Muscle layer of duodenum (tissue), 2 donors: ENCODE measurements around the gene CNTNAP2.

Experiments used
- H3K27ac ChIP-seq: one replicate; pipeline ENCODE4 v1.7.0; 2013; ENCODE audit warnings: mild to moderate bottlenecking, low read length
- H3K27me3 ChIP-seq: one replicate; pipeline ENCODE4 v1.7.0; 2013; ENCODE audit warnings: low read depth, mild to moderate bottlenecking, control low read depth, low read length
- H3K36me3 ChIP-seq, 2 donors: one replicate each; pipeline ENCODE4 v1.7.0; 2013; ENCODE audit warnings: low read length in 2 of 2, control low read depth in 1 of 2, mild to moderate bottlenecking in 1 of 2; ENCODE audit not compliant: insufficient read depth in 2 of 2, control insufficient read depth in 1 of 2
- H3K4me1 ChIP-seq, 2 donors: one replicate each; pipeline ENCODE4 v1.7.0; 2013; ENCODE audit warnings: low read length in 2 of 2, mild to moderate bottlenecking in 2 of 2, control low read depth in 1 of 2, moderate library complexity in 1 of 2; ENCODE audit not compliant: insufficient read depth in 2 of 2, control insufficient read depth in 1 of 2
- H3K4me3 ChIP-seq, 2 donors: one replicate each; pipeline ENCODE4 v1.7.0; 2013; ENCODE audit warnings: low read length in 2 of 2, low read depth in 1 of 2, mild to moderate bottlenecking in 1 of 2
- H3K9me3 ChIP-seq, 2 donors: one replicate each; pipeline ENCODE4 v1.7.0; 2013; ENCODE audit warnings: low read length in 2 of 2, control low read depth in 1 of 2, mild to moderate bottlenecking in 1 of 2; ENCODE audit not compliant: control insufficient read depth in 1 of 2
- donor health status: healthy.

CNTNAP2 gene

GRCh38 chr7:146499970-146500369, 383.4 kb downstream of the CNTNAP2 start:
- Histone ChIP-seq H3K27ac (no peak overlapping the region), H3K36me3 (no peaks in the 10 kb centered on the region), H3K4me3 (no peak overlapping the region), H3K9me3 (peaks cover 0 to 3% of the 10 kb centered on the region in 2 donors), H3K4me1 (no peaks in the 10 kb centered on the region), H3K27me3 (no peaks in the 10 kb centered on the region)

GRCh38 chr7:146503844-146504243, 387.2 kb downstream of the CNTNAP2 start:
- Histone ChIP-seq H3K9me3 (no peaks in the 10 kb centered on the region), H3K27ac (no peak overlapping the region), H3K4me1 (no peaks in the 10 kb centered on the region), H3K4me3 (no peak overlapping the region), H3K27me3 (no peaks in the 10 kb centered on the region), H3K36me3 (no peaks in the 10 kb centered on the region)

DNA sequence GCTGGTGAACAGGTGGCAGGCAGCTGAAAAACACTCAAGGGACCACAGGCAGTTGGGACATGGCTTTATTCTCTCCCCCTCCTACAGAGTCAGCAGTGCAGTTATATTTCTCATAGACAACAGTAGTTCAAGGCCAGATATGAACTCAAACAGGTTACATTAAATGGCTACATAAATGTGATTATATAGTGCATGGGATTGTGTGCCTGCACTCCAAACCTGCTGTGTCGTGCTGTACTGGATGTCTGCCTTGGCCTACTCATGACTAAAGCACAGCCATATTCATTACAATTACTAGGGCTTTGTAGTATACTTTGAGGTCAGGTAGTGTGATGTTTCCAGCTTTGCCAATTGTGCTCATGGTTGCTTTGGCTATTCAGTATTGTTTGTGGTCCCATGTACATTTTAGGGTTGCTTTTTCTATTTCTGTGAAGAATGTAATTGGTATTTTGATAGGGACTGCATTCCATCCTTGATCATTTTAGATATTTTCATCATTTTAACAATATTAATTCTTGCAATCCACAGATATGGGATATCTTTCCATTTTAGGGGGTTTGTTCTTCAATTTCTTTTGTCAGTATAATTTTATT, 393.6 kb downstream of the CNTNAP2 start:
- Histone ChIP-seq H3K9me3 (peaks cover 0 to 8% of the 10 kb centered on the region in 2 donors), H3K36me3 (no peaks in the 10 kb centered on the region), H3K4me3 (no peak overlapping the region), H3K4me1 (no peaks in the 10 kb centered on the region), H3K27me3 (no peaks in the 10 kb centered on the region), H3K27ac (no peak overlapping the region)

GRCh38 chr7:146514304-146514703, 397.7 kb downstream of the CNTNAP2 start:
- Histone ChIP-seq H3K36me3 (no peaks in the 10 kb centered on the region), H3K9me3 (peaks cover 0 to 8% of the 10 kb centered on the region in 2 donors), H3K4me3 (no peak overlapping the region), H3K4me1 (no peaks in the 10 kb centered on the region), H3K27ac (no peak overlapping the region), H3K27me3 (no peaks in the 10 kb centered on the region)

DNA sequence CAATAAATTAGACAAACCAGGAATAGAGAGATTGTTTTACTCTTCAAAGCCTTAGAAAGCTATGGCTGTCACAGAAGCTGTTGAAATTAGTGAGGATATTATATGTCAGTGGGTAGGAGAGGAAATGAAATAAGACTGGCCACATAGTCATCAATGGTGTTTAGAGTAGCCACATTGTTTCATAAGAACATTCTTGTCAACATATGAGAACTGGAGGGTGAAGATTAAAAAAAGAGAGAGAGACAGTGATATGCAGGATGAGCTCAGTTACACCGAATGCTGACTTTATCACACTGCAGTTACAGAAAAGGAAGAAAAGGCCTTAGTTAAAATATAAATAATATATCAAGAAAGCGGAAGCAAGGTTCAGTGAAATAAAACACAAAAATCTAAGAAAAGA, 412.0 kb downstream of the CNTNAP2 start:
- no peaks in the 10 kb centered on the region for H3K4me1 ChIP-seq
- no peaks in the 10 kb centered on the region for H3K27me3 ChIP-seq
- no peaks in the 10 kb centered on the region for H3K36me3 ChIP-seq
- H3K4me3 ChIP-seq: no peak overlapping the region
- no peaks in the 10 kb centered on the region for H3K9me3 ChIP-seq
- H3K27ac ChIP-seq: no peak overlapping the region

- Histone ChIP-seq H3K4me1 (no peaks in the 10 kb centered on the region), H3K27ac (no peak overlapping the region), H3K4me3 (no peak overlapping the region), H3K9me3 (no peaks in the 10 kb centered on the region), H3K36me3 (no peaks in the 10 kb centered on the region), H3K27me3 (no peaks in the 10 kb centered on the region)
Measured at GRCh38 chr7:146539836-146540235, 423.2 kb downstream of the CNTNAP2 start.

DNA sequence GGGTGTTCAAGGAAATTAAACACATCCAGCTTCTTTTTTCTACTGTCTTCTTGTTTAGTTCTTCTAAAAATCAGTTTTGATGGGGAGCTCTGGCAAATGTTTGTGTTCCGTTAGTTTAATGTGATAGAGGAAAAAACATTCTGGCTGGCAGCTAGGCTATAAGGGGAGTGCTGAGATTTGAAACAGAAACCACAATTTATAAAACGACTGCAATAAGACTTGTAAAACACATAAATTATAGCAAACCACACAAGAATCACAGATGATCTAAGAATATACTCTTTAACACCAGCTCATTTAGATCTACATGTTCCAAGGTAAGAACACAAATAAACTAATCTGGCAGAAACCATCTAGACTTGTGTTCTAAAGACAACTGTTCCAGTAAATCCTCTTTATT, 425.5 kb downstream of the CNTNAP2 start:
- no peaks in the 10 kb centered on the region for H3K27me3 ChIP-seq
- H3K27ac ChIP-seq: no peak overlapping the region
- H3K4me1 ChIP-seq: no peaks in the 10 kb centered on the region
- H3K36me3 ChIP-seq: no peaks in the 10 kb centered on the region
- H3K9me3 ChIP-seq: no peaks in the 10 kb centered on the region
- no peak overlapping the region for H3K4me3 ChIP-seq

DNA sequence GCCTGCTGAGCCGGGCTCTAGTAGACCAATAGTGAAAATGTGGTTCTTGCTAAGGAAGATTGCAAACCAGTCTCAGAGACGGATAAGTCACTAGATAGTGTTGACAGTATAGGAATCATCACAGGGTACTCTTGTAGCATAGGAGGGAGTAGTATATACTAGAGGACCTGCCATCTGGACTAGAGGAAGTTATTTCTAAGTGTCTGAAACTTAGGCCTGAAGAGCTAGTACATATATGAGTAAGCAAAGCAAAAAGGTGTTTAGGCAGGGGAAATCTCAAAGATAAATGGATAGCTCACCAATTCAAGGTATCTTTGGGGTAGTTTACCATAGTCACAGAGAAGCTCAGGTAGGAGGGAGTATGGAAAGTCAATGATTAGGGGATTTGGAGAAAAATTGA, 428.1 kb downstream of the CNTNAP2 start:
- no peak overlapping the region for H3K4me3 ChIP-seq
- no peaks in the 10 kb centered on the region for H3K9me3 ChIP-seq
- no peaks in the 10 kb centered on the region for H3K27me3 ChIP-seq
- no peaks in the 10 kb centered on the region for H3K36me3 ChIP-seq
- no peaks in the 10 kb centered on the region for H3K4me1 ChIP-seq
- H3K27ac ChIP-seq: no peak overlapping the region

GRCh38 chr7:146548816-146549215, 432.2 kb downstream of the CNTNAP2 start:
- Histone ChIP-seq H3K4me1 (no peaks in the 10 kb centered on the region), H3K27me3 (no peaks in the 10 kb centered on the region), H3K4me3 (no peak overlapping the region), H3K27ac (no peak overlapping the region), H3K9me3 (no peaks in the 10 kb centered on the region), H3K36me3 (no peaks in the 10 kb centered on the region)

DNA sequence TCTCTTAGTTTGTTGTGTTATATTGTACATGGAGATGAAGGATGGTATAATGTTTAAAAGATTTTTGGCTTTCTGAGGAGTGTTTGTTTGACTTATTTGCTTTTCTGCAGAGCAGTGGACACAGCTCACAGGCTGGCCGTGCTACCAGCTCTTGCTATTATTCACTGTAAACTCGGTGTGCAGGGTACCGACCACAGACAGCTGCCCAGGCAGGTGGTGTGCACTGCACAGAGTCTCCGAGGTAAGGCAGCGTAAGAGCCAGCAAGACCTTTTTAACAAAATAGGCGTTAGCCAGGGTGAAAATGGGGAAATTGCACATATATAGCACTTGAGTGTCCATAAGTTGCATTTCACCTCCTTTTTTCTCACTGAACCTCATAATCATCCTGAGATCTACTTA, 438.0 kb downstream of the CNTNAP2 start:
- Histone ChIP-seq H3K4me3 (no peak overlapping the region), H3K4me1 (no peaks in the 10 kb centered on the region), H3K27ac (no peak overlapping the region), H3K27me3 (no peaks in the 10 kb centered on the region), H3K36me3 (no peaks in the 10 kb centered on the region), H3K9me3 (no peaks in the 10 kb centered on the region)

GRCh38 chr7:146557971-146558469, 441.4 kb downstream of the CNTNAP2 start:
- no peak overlapping the region for H3K27ac ChIP-seq
- H3K4me1 ChIP-seq: no peaks in the 10 kb centered on the region
- no peak overlapping the region for H3K4me3 ChIP-seq
- H3K9me3 ChIP-seq: no peaks in the 10 kb centered on the region
- no peaks in the 10 kb centered on the region for H3K36me3 ChIP-seq
- no peaks in the 10 kb centered on the region for H3K27me3 ChIP-seq

DNA sequence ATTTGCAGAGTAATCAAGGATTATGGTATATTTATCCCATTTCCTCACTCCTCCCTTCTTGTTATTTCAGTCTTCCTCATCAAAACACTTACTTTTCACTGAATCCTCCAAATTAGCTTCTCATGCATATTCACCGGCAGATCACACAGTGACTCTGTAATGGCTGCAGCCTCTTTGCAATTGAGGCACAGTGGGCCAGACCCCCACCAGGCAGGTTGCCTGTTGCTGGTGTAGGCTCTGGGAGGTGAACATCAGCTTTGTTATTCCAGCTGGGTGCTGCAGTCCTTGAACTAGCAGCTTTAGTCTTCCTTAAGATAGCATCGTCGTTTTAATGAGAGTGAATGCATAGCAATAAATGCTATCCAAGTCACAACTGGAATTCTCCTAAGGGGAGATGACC, 449.3 kb downstream of the CNTNAP2 start:
- Histone ChIP-seq H3K4me1 (no peaks in the 10 kb centered on the region), H3K4me3 (no peak overlapping the region)

More for the DNA sequence above, 449.3 kb downstream of the CNTNAP2 start:
- no peaks in the 10 kb centered on the region for H3K27me3 ChIP-seq
- no peak overlapping the region for H3K27ac ChIP-seq
- no peaks in the 10 kb centered on the region for H3K9me3 ChIP-seq
- H3K36me3 ChIP-seq: no peaks in the 10 kb centered on the region
